Liver (tissue), 9 donors: Measurements from ENCODE around the gene MAGED2. TPM values are rescaled to one million over a fixed set of nuclear protein-coding genes. Genes with fewer than 3 reads are reported as not detected.

Experiments
- DNase-seq: peaks from one replicate; pipeline ENCODE4 v3.0.0-alpha.2; 2017; ENCODE audit warnings: low spot score
- H3K27ac ChIP-seq, 2 donors: one replicate each; pipeline ENCODE4 v1.7.0; 2013; ENCODE audit warnings: inconsistent platforms in 2 of 2, low read length in 2 of 2, control low read depth in 1 of 2, low read depth in 1 of 2, mild to moderate bottlenecking in 1 of 2
- H3K27me3 ChIP-seq, 4 donors: one replicate each; pipeline versions ENCODE4 v1.6.1 to v1.7.0; 2013; ENCODE audit warnings: low read length in 3 of 4, inconsistent platforms in 1 of 4, mild to moderate bottlenecking in 1 of 4, moderate library complexity in 1 of 4; ENCODE audit not compliant: control insufficient read depth in 4 of 4, insufficient read depth in 4 of 4
- H3K36me3 ChIP-seq, 4 donors: one replicate each; pipeline versions ENCODE4 v1.6.1 to v1.7.0; 2013; ENCODE audit warnings: low read length in 3 of 4, mild to moderate bottlenecking in 3 of 4, low read depth in 1 of 4, moderate library complexity in 1 of 4; ENCODE audit not compliant: control insufficient read depth in 4 of 4, insufficient read depth in 3 of 4
- H3K4me1 ChIP-seq, 4 donors: one replicate each; pipeline versions ENCODE4 v1.6.1 to v1.7.0; 2013; ENCODE audit warnings: low read length in 3 of 4, mild to moderate bottlenecking in 3 of 4, moderate library complexity in 1 of 4; ENCODE audit not compliant: control insufficient read depth in 4 of 4, insufficient read depth in 4 of 4
- H3K4me3 ChIP-seq, 3 donors: one replicate each; pipeline versions ENCODE4 v1.6.1 to v1.7.0; 2013; ENCODE audit warnings: low read length in 3 of 3, control low read depth in 1 of 3, low read depth in 1 of 3, mild to moderate bottlenecking in 1 of 3
- H3K9ac ChIP-seq, 2 donors: one replicate each; pipeline ENCODE4 v1.7.0; 2013; ENCODE audit warnings: low read length in 2 of 2, mild to moderate bottlenecking in 2 of 2, moderate library complexity in 2 of 2, control low read depth in 1 of 2, low read depth in 1 of 2
- H3K9me3 ChIP-seq, 4 donors: one replicate each; pipeline versions ENCODE4 v1.6.1 to v1.7.0; 2013; ENCODE audit warnings: low read length in 3 of 4; ENCODE audit not compliant: control insufficient read depth in 4 of 4
- EGR1 ChIP-seq, 2 donors: IDR thresholded peaks; 2 replicates each; pipeline ENCODE4 v1.6.1; 2016 to 2018; ENCODE audit warnings: antibody characterized with exemption in 2 of 2, low read depth in 2 of 2
- FOXA1 ChIP-seq: IDR thresholded peaks from 2 replicates; pipeline ENCODE4 v1.6.1; 2016; ENCODE audit warnings: antibody characterized with exemption
- FOXA2 ChIP-seq: IDR thresholded peaks from 2 replicates; pipeline ENCODE4 v1.6.1; 2016; ENCODE audit warnings: antibody characterized with exemption
- GABPA ChIP-seq, 2 donors: IDR thresholded peaks in 1 of 2; conservative IDR thresholded peaks in 1 of 2; 2 replicates each; pipeline ENCODE4 v1.6.1; 2016; ENCODE audit warnings: antibody characterized with exemption in 2 of 2, mild to moderate bottlenecking in 1 of 2, moderate library complexity in 1 of 2
- HNF4A ChIP-seq, 2 donors: conservative IDR thresholded peaks; 2 replicates each; pipeline ENCODE4 v1.6.1; 2016; ENCODE audit warnings: antibody characterized with exemption in 2 of 2, mild to moderate bottlenecking in 2 of 2
- HNF4G ChIP-seq: IDR thresholded peaks from 2 replicates; pipeline ENCODE4 v1.6.1; 2016; ENCODE audit warnings: antibody characterized with exemption
- JUND ChIP-seq, 2 donors: IDR thresholded peaks; 2 replicates each; pipeline ENCODE4 v1.6.1; 2016; ENCODE audit warnings: antibody characterized with exemption in 2 of 2
- NR2F2 ChIP-seq: IDR thresholded peaks from 2 replicates; pipeline ENCODE4 v1.6.1; 2016; ENCODE audit warnings: antibody characterized with exemption
- RAD21 ChIP-seq, 2 donors: IDR thresholded peaks; 2 replicates each; pipeline ENCODE4 v1.6.1; 2016; ENCODE audit warnings: antibody characterized with exemption in 2 of 2, mild to moderate bottlenecking in 2 of 2
- RXRA ChIP-seq, 2 donors: IDR thresholded peaks; 2 replicates each; pipeline ENCODE4 v1.6.1; 2017 to 2018; ENCODE audit warnings: antibody characterized with exemption in 2 of 2, mild to moderate bottlenecking in 1 of 2
- SP1 ChIP-seq: IDR thresholded peaks from 2 replicates; pipeline ENCODE4 v1.6.1; 2018; ENCODE audit warnings: antibody characterized with exemption, mild to moderate bottlenecking
- TAF1 ChIP-seq: conservative IDR thresholded peaks from 2 replicates; pipeline ENCODE4 v1.6.1; 2016; ENCODE audit warnings: antibody characterized with exemption, mild to moderate bottlenecking
- YY1 ChIP-seq: IDR thresholded peaks from 2 replicates; pipeline ENCODE4 v1.6.1; 2016; ENCODE audit warnings: antibody characterized with exemption, mild to moderate bottlenecking
- WGBS: extraction: QIAGEN DNeasy Blood & Tissue Kit; methylation state at CpG from one replicate; pipeline ENCODE4 v1.1.7; 2013; 5-methylcytosine and 5-hydroxymethylcytosine counted together
- polyA plus RNA-seq, 2 donors: library from polyadenylated mRNA; stranded (reverse) in 1 of 2; unstranded in 1 of 2; fragments of 200-250 nt in 1 of 2; fragments of >200 nt in 1 of 2; fragmentation: Nextera tagmentation in 1 of 2; extraction: Ambion mirVana in 1 of 2; gene quantifications; one replicate each; pipeline versions ENCODE4 v1.2.1 to v1.2.3, GENCODE V29; 2013 to 2015
- total RNA-seq, 2 donors: library from RNA; depleted of rRNA; stranded (reverse); fragments of >200 nt; gene quantifications; one replicate each; pipeline ENCODE4 v1.2.3, GENCODE V29; 2014
- TF ChIP-seq, protein P1 (sequence below): IDR thresholded peaks from 2 replicates; pipeline ENCODE4 v1.6.1; 2016; ENCODE audit warnings: antibody characterized with exemption
- TF ChIP-seq, protein P2 (sequence below): IDR thresholded peaks from 2 replicates; pipeline ENCODE4 v1.6.1; 2016; ENCODE audit warnings: antibody characterized with exemption
- TF ChIP-seq, protein P3 (sequence below): IDR thresholded peaks from 2 replicates; pipeline ENCODE4 v1.6.1; 2016; ENCODE audit warnings: antibody characterized with exemption
- donor health status: healthy.
- donor health status: healthy.
- donor health status: healthy.
- donor health status: healthy.
- donor health status: healthy.

The MAGED2 gene
- total and polyA plus RNA-seq, 4 donors: 25.4 to 93.4 (median 31.3) TPM

DNA sequence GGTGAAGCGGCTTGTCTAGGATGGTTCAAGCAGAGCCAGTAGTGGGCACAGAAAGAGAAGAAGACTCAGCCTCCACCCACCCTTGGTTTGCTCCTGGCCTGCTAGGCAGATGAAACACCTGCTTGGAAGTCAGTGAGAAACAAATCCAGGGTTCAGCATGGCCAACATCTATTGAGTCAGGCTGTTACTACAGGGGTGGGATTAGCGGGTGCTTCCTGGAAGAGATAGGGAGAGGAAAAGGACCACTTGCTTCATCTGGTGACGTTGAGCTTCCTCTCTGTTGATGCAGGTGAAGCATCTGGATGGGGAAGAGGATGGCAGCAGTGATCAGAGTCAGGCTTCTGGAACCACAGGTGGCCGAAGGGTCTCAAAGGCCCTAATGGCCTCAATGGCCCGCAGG lies 3.0 kb downstream of the MAGED2 start:
- peaks cover 4 to 40% (median 24%) of the 10 kb centered on the region in 4 donors for H3K36me3 ChIP-seq
- no peak for DNase-seq
- H3K4me3 ChIP-seq: no peak overlapping the region
- no peaks in the 10 kb centered on the region for H3K9me3 ChIP-seq
- no peak for TF ChIP-seq TAF1
- no peak for TF ChIP-seq EGR1 (IDR thresholded peaks at IDR 0.05; ENCODE audit: low read depth in 2 of 2)
- TF ChIP-seq, protein P1, sequence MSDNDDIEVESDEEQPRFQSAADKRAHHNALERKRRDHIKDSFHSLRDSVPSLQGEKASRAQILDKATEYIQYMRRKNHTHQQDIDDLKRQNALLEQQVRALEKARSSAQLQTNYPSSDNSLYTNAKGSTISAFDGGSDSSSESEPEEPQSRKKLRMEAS: no peak
- TF ChIP-seq RXRA (IDR thresholded peaks at IDR 0.05): no peak
- TF ChIP-seq YY1: no peak
- no peak for TF ChIP-seq RAD21 (IDR thresholded peaks at IDR 0.05)
- no peak for TF ChIP-seq FOXA2
- TF ChIP-seq, protein P2, sequence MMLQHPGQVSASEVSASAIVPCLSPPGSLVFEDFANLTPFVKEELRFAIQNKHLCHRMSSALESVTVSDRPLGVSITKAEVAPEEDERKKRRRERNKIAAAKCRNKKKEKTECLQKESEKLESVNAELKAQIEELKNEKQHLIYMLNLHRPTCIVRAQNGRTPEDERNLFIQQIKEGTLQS: no peak
- TF ChIP-seq JUND (IDR thresholded peaks at IDR 0.05): no peak
- TF ChIP-seq FOXA1: no peak
- no peak for TF ChIP-seq HNF4A (conservative IDR thresholded peaks at IDR 0.05)
- no peak for TF ChIP-seq HNF4G
- no peak for TF ChIP-seq SP1
- TF ChIP-seq GABPA (IDR thresholded peaks at IDR 0.05 in 1 of 2, conservative IDR thresholded peaks at IDR 0.05 in 1 of 2): no peak
- peaks cover 0 to 3% (median 0%) of the 10 kb centered on the region in 4 donors for H3K27me3 ChIP-seq
- WGBS: 97% methylated on average over 5 of the region's 5 CpGs
- H3K9ac ChIP-seq: no peak overlapping the region
- no peak overlapping the region for H3K27ac ChIP-seq
- peaks cover 4 to 8% (median 7%) of the 10 kb centered on the region in 4 donors for H3K4me1 ChIP-seq

DNA sequence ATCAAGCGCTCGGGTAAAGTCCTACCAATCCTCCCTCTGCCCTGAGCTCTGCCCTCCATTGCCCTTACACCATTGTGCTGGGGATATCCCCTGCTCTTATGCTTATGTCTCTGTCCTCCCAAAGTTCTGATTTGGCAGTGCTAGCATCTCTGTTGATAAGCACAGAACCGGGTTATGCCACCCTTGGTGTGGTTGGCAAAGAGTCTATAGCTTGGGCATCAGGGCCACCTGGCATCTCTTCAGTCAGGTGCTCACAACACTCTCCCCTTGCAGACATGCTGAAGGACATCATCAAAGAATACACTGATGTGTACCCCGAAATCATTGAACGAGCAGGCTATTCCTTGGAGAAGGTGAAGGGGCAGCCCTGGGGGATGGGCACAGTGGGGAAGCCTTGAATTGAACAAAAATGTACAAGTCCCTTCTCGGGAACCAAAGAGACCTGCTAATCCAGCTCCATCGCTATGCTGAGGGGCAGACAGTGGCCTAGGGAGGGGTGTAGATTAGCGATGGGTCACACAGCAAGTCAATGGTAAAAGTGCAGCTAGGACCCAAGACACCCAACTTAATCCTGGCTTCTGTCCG lies 3.8 kb downstream of the MAGED2 start:
- no peak overlapping the region for H3K9ac ChIP-seq
- peaks cover 0 to 3% (median 0%) of the 10 kb centered on the region in 4 donors for H3K27me3 ChIP-seq
- DNase-seq: no peak
- TF ChIP-seq TAF1 (no peak), RXRA (IDR thresholded peaks at IDR 0.05) (no peak), FOXA1 (no peak), NR2F2 (no peak), JUND (IDR thresholded peaks at IDR 0.05) (no peak), YY1 (no peak), SP1 (no peak), FOXA2 (no peak), HNF4A (conservative IDR thresholded peaks at IDR 0.05) (no peak)
- TF ChIP-seq, protein P3, sequence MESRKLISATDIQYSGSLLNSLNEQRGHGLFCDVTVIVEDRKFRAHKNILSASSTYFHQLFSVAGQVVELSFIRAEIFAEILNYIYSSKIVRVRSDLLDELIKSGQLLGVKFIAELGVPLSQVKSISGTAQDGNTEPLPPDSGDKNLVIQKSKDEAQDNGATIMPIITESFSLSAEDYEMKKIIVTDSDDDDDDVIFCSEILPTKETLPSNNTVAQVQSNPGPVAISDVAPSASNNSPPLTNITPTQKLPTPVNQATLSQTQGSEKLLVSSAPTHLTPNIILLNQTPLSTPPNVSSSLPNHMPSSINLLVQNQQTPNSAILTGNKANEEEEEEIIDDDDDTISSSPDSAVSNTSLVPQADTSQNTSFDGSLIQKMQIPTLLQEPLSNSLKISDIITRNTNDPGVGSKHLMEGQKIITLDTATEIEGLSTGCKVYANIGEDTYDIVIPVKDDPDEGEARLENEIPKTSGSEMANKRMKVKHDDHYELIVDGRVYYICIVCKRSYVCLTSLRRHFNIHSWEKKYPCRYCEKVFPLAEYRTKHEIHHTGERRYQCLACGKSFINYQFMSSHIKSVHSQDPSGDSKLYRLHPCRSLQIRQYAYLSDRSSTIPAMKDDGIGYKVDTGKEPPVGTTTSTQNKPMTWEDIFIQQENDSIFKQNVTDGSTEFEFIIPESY: no peak
- TF ChIP-seq, protein P2: no peak
- TF ChIP-seq, protein P1: no peak
- H3K27ac ChIP-seq: no peak overlapping the region
- H3K4me1 ChIP-seq: peaks cover 4 to 8% (median 7%) of the 10 kb centered on the region in 4 donors
- H3K9me3 ChIP-seq: no peaks in the 10 kb centered on the region
- peaks cover 6 to 42% (median 26%) of the 10 kb centered on the region in 4 donors for H3K36me3 ChIP-seq
- H3K4me3 ChIP-seq: no peak overlapping the region
- 96% methylated on average over 9 of the region's 9 CpGs for WGBS
